CD4-positive, alpha-beta T cell treated with Interleukin-12 subunit alpha and Interleukin-12 subunit beta, for 1 hour (primary cell): ENCODE data around the gene SLC12A5.
A peak's percentile ranks its signal among the peaks of the same experiment; 100 is the strongest.

Source experiments
- DNase-seq: peaks from one replicate; pipeline ENCODE4 v3.0.0-alpha.2; 2020

Gene SLC12A5

GRCh38 chr20:46030284-46031013 lies 1.4 kb downstream of the SLC12A5 start:
- DNase-seq, result no peak

DNA sequence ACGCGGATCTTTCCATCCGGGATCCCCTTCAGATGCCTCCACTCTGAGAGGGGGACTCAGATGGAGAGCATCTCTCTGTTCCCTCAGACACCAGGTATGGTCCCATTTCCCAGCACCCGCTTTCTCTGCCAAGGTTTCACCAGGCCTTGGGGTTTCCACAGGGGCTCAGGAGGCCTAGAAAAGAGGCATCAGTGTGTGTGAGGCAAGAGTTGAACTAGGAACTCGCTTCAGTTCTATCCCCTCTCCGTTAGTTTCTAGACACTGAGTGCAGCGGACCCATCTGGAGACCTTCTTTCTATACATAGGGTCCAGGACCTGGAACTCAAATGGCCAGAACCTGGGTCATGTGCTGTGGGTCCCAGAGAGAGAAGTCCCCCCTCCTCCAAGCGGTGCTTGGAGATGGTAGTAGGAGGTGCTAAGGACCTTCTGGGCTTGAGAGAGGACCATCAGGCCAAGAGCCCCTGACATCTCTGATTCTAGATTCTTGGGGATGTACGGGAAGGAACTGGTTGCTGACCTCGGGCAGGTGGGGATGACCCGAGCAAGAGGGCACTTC lies 2.1 kb downstream of the SLC12A5 start:
- no peak for DNase-seq

DNA sequence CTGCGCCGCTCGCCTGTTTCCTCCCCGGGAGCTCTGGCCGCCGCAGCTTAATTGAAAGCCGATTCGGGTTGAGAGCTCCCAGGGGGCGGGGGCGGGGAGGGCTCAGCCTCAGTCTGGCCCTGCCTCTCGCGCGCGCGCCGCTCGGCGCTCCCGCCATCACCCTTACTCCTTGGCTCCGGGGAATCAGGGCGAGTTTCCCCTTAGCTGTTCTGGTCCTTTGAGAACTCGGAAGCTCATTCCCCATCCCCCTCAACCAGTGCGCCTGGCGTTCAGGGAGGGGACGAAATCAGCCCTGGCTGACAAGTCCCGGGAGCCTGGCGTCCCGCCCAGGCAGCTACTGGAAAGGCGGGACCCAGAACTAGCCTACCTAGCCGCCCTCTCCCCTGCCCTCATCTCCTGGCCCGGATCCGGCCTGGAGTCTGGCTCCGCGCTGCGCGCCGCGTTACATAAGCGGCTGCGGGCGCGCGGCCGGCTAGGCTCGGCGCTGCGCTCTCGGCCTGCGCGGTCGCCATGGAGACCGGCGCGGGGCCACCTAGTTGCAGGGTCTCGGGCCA lies 2.8 kb downstream of the SLC12A5 start:
- no peak for DNase-seq

DNA sequence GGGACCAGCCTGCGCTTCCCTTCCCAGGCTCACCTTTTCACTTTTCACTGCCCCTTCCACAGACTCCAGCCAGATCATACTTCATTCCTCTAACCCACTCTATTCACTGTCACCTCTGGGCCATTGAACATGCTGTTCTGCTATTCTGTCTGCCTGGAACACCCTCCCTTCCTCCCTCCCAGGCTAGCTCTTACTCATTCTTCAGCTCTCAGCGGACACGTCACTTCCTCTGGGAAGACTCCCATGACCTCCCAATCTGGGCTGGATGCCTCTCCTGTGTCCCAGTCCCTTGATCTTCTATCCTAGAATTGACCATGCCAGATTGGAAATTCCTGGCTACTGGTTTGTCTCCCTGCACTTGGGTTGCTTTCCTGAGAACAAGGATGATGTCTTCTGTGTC lies 5.0 kb downstream of the SLC12A5 start:
- no peak for DNase-seq

DNA sequence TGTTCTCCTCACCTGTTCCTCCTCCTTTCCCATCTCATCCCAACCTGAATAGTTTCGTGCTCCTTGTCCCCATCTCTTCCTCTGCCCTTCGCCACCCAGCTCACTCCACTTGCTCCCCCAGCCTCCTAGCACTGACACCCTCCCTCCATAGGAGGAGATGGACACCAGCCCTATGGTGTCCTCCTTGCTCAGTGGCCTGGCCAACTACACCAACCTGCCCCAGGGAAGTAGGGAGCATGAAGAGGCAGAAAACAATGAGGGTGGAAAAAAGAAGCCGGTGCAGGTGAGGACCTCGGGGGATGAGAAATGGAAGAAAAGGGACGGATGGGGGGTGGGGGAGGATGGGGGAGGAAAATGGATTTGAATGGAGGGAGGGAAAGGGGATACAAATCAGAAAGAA lies 6.2 kb downstream of the SLC12A5 start:
- no peak for DNase-seq

- no peak for DNase-seq
Measured at GRCh38 chr20:46035713-46036112, 6.7 kb downstream of the SLC12A5 start.

DNA sequence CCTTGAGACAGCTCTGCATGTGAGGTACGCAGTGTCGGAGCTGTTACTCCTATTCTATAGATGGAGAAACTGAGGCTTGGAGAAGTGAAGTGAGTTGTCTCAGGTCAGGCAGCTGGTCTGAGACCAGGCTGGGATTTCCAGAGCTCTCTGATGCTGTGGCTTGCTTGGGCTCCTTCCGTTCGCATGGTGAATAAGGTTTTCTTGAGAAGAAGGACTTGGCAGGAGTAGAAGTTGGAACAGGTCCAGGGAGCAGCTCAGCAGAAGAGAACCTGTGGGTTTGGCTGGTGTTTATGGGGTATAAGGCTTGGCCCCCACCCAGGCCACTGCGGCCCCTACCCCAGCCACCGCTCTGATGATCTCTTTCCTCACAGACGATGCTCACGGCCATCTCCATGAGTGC lies 7.4 kb downstream of the SLC12A5 start:
- DNase-seq, result no peak

- DNase-seq, result no peak
Measured at GRCh38 chr20:46037036-46037435, 8.0 kb downstream of the SLC12A5 start.

DNA sequence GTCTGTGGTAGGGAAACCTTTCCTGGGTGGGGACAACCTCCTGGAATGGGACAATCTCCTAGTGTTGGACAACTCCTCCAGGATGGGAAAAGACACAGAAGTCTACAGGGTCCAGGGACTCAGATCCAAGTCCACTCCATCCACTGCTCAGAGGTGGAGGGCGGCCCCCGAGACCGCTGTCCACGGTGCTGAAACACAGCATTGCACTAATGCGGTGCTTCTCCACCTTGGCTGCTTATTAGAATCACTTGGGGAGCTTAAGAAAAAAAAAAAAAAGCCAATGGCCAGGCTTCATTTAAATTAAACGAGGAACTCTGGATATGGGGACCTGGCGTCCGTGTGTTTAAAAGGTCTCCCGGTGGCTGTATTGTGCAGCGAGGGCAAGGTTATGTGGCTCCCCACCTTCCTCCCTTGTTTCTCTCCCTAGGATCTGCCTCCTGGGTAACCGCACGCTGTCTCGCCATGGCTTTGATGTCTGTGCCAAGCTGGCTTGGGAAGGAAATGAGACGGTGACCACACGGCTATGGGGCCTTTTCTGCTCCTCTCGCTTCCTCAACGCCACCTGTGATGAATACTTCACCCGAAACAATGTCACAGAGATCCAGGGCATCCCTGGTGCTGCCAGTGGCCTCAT lies 12.0 kb downstream of the SLC12A5 start:
- DNase-seq, result peak; percentile 31

DNA sequence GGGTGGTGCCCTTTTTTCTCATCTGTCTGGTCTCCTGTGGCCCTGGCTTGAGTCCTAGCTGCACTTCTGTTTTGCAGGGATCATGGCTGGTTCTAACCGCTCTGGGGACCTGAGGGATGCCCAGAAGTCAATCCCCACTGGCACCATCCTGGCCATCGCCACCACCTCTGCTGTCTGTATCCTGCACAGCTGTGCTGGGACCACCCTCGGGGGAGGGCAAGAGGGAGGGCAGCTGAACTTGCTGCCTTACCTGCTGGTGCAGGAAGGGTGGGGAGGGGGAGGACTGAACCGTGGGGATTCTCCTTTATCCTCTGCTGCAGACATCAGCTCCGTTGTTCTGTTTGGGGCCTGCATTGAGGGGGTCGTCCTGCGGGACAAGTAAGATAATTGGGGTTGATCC lies 14.5 kb downstream of the SLC12A5 start:
- no peak for DNase-seq

DNA sequence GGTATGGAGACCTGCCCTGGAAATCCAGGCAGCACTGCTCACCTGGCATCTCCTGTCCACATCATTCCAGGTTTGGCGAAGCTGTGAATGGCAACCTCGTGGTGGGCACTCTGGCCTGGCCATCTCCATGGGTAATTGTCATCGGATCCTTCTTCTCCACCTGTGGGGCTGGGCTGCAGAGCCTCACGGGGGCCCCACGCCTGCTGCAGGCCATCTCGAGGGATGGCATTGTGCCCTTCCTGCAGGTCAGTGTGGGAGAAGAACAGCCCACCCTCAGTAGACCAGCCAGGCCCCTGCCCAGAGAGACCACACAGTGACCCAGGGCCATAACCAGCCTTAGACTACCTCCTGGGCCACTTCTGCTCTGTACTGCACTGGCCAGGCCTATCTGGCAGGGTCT lies 15.9 kb downstream of the SLC12A5 start:
- no peak for DNase-seq

GRCh38 chr20:46046588-46047310 lies 17.7 kb downstream of the SLC12A5 start:
- DNase-seq, result no peak

DNA sequence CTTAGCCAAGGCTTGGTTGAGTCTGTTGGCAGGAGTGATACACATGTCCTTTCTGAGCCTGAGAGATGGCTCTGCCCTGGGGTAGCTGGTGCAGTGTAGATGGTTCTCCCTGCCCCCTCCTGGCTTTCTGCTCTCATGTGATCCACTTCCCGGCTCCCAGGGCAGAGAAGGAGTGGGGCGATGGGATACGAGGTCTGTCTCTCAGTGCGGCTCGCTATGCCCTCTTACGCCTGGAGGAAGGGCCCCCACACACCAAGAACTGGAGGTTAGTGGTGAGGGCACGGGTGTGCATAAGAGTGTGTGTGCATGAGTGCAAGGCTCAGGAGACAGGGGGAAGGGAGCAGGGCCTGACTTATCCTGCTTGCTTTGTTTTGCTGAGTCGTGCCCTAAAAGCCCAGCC lies 18.8 kb downstream of the SLC12A5 start:
- no peak for DNase-seq

GRCh38 chr20:46049190-46049589 lies 20.2 kb downstream of the SLC12A5 start:
- DNase-seq, result no peak

DNA sequence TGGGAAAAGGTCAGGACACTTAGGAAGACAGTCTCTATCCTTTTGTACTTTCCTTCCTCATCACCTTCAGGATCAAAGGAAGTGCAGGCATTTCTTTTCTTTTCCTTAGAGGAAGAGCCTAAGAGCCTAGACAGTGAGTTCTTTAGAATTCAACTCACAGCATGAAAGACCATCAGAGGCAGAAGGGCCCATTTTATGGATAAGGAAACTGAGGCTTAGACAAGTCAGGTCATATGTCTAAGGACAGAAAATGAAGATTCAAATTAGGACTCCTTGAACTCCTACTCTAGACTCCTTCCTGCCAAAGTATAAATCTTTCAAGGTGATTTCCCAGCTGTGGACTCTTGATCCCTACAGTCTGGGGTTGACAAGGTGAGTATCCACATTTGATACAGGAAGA lies 20.8 kb downstream of the SLC12A5 start:
- DNase-seq, result no peak

GRCh38 chr20:46050444-46050843 lies 21.4 kb downstream of the SLC12A5 start:
- no peak for DNase-seq

DNA sequence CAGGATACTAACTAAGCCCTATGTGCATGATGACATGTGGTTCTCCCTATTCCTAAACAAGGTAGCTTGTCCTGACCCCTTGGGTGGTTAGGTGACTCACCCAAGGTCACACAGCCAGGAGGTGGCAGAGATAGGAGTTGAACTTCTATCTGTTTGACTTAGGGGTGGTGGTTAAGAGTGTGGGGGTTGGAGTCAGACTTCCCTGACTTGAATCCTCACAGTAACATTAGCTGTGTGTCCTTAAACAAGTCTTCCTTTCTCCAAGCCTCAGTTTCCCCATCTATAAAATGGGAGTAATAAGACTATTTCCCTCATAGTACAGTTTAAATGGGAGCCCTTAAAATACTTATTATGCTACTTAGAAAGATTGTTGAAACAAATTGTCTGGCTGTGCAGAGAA lies 21.9 kb downstream of the SLC12A5 start:
- no peak for DNase-seq

GRCh38 chr20:46051556-46052308 lies 22.7 kb downstream of the SLC12A5 start:
- DNase-seq, result no peak

GRCh38 chr20:46053416-46053815 lies 24.4 kb downstream of the SLC12A5 start:
- no peak for DNase-seq

GRCh38 chr20:46054606-46055005 lies 25.6 kb downstream of the SLC12A5 start:
- no peak for DNase-seq

- DNase-seq, result no peak
Measured at GRCh38 chr20:46055269-46055668, 26.3 kb downstream of the SLC12A5 start.

GRCh38 chr20:46056027-46056833 lies 27.2 kb downstream of the SLC12A5 start:
- DNase-seq, result no peak
